GM21619 (cell line): ENCODE measurements around the gene DAAM2.

ENCODE experiments used
- ATAC-seq: cut with Tn5 transposase; IDR thresholded peaks from one replicate; pipeline ENCODE4 v1.9.1; 2021; ENCODE audit not compliant: unreplicated experiment

Gene DAAM2

GRCh38 chr6:39925191-39925930 lies 133.2 kb downstream of the DAAM2 start:
- no peak for ATAC-seq

GRCh38 chr6:39925931-39926290 lies 133.7 kb downstream of the DAAM2 start:
- no peak for ATAC-seq

DNA sequence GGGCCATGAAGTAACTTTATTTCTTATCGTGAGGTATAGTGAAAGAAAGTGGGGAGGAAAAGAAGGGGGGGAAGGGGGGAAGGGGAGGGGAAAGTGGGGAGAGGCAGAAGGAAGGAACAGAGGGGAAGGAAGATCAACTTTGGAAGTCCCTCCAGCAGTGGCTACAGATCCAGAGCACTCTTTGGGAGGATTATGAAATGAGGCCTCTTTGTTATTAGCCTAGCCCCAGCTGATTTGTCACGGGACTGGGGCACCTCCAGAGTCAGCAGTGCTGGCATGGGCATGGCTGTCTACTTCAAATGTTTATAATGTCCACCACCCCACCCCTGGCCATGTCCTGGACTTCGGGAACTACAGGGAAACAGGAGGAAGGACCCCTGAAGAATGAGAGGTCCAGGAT lies 134.5 kb downstream of the DAAM2 start:
- no peak for ATAC-seq

DNA sequence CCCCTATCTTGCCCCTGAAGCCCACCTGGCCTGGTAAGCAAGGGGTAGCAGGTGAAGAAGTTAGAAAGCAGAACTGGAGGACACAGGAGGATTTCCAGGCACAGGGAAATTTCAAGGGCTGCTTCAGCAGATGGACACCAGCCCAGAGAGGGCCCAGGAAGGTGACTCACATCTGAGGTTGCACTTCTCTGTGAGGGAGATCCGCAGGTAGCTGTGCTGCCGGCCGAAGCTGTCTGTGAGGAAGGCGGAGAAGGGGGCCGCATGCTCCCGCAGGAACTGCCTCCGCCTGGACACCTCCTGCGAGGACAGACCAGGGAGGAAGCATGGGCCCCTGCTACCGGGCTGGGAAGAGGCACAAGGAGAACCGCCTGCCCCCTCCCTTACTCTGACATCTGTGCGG lies 135.0 kb downstream of the DAAM2 start:
- ATAC-seq, result no peak

- no peak for ATAC-seq
Measured at GRCh38 chr6:39929039-39929732, 137.0 kb downstream of the DAAM2 start.

GRCh38 chr6:39929733-39930461 lies 137.7 kb downstream of the DAAM2 start:
- no peak for ATAC-seq

DNA sequence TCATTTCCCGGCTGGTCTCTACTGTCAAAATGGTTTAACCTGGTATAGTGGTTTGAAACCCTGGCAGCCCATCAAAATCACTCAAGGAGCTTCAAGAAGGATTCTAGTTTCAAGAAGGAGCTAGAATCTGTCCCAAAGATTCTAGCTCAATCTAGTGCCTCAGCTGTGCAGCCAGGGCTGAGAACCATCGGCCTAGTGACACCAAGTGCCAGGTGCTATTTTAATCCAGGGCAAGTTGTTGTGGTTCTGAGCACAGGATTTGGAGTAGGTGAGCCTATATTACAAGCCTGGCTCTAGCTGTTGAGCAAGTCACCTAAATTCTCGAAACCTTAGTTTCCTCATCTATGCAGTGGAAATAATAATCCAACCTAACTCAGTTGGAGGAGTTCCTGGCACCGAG lies 138.4 kb downstream of the DAAM2 start:
- no peak for ATAC-seq

DNA sequence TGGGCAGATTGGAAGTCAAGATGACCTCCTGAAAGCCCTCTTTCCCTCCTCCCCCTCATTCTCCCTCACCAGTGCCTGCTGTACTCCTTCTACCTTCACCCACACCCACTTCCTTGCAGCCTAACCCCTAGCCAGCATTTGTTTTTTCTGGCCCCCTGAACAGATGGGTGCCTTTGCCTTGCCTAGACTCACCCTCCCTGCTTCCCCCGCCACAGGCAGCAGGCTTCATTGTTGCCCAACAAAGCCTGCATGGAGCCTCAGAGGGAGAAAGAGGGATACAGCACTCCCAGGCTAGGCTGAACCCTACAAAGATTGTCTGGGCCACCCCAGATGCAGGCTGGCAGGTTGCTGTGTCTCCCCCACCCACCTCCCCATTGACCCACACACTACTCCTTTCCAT lies 139.4 kb downstream of the DAAM2 start:
- ATAC-seq, result no peak

DNA sequence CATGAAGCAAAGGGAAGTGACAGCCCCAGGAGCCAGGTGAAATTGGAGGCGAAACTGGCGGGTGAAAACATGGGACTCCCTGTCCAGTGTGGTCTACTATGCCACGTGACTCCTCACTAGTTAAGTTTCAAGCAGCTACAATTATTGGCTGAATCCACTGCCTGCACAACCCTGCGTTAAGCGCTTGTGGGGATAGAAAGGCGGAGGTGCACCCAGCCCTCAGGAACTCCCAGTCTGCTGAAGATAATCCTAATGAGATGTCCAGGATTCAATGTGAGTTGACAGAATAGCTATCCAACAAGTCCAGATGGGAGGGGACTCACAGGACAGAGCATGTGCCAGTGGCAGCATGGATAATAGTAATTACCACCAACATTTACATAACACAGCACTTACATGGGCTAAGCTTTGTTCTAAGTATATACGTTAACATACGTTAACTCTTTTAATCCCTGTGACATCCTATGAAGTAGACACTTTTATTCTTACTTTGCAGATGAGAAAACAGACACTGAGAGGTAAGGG lies 140.3 kb downstream of the DAAM2 start:
- no peak for ATAC-seq

DNA sequence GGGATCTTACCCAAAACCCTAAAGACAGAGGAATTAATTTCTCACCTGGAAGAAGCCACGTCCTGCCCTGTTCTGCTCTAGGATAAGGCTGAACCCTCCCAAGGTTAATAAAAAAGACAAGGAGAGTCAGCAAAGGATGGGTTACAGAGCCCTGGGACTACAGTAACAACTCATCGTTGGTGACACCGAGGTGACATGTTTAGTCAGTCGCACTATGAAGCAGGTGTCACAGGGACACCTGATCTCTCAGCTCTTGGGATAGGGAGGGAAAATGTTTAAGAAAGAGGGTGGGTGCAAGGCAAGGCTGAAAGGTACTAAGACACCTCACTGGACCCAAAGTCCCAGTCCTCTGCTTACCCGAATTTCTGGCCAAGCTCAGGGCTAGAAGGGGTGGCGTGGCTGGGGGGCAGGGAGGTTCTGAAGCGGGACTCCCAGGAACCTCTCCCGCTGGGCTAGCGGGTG lies 141.5 kb downstream of the DAAM2 start:
- ATAC-seq, result no peak

- ATAC-seq, result no peak
Measured at GRCh38 chr6:39934131-39934757, 142.1 kb downstream of the DAAM2 start, which contains the start of gene MOCS1. TSS of gene MOCS1 (minus strand) at chr6:39934462. CDS start at chr6:39934417, 45 bp downstream.

DNA sequence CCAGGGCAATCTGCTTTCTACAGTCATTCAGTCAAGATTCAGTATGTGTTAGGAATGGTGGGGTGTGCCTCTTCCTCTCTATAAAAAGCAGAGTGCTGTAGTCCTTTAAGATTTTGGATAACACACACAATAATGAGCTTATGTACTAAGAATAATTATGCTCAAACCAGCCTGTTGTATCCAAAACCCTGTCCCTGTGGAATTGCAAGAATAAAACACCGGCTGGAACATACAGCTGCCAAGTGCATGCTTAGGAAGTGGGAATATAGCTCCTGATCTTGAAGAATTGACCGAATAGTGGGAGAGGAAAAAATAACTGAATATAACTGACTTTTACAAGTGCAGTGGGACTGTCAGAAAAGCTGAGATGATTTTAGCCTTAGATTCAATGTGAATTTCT lies 143.1 kb downstream of the DAAM2 start:
- no peak for ATAC-seq

GRCh38 chr6:39936857-39937256 lies 144.7 kb downstream of the DAAM2 start:
- no peak for ATAC-seq

DNA sequence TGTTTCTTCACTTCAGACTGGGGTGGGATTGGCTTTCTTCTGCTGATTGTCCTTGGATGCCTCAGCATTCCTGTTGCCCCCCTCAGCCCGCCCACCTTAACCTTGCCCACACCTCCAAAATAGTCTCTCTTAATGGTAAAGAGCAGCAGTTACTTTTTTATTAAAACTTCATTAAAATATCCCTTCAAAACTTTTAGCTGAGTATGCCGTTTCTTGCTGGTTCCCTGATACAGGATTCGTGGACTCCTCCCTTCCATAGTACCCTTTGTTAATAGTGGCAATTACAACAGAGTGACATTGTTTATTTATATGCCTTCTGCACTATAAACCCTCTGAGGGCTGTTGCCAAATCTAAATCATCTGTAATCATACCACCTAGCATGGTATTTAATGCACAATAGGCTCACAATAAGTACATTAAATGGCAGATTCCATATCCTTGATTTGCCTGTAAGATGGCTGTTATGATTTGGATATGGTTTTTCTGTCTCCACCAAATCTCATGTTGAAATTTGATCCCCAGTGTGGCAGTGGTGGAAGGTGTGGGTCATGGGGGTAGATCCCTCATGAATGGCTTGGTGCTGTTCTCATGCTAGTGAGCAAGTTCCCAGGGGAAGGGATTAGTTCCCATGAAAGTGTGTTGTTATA lies 145.6 kb downstream of the DAAM2 start:
- no peak for ATAC-seq

DNA sequence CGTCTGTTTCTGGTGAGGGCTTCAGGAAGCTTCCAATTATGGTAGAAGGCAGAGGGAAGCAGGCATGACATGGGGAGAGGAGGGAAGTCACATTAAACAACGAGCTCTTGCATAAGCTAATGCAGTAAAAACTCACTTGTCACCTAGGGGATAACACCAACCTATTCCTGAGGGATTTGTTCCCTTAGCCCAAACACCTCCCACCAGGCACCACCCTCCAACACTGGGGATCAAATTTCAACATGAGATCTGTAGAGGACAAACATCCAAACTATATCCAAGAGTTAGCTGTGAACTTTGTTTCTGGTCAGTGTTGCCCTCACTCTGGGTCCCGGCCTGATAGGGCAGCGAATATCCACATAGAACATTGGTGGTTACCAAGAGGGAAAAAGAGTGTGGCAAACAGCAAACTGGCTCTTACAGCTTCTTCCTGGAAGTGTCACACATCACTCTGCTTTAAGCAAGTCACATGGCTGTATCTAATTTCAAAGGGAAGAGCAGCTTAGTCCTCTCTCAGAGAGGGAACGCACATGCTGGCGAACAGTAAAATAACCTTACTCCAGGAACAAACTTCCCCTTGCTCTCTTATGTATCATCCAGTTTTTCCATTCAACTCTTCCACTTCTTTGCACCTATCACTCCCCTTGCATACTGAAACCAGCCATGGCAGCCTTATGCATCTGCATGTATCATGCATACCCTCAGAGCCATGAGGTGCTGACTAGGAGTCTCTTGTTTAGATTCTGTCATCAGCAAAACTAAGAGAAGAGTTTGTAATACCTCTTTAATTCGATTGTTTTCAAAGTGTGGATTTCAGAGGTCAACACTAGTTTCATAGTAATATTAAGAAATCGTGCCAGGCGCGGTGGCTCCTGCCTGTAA lies 146.8 kb downstream of the DAAM2 start:
- no peak for ATAC-seq

DNA sequence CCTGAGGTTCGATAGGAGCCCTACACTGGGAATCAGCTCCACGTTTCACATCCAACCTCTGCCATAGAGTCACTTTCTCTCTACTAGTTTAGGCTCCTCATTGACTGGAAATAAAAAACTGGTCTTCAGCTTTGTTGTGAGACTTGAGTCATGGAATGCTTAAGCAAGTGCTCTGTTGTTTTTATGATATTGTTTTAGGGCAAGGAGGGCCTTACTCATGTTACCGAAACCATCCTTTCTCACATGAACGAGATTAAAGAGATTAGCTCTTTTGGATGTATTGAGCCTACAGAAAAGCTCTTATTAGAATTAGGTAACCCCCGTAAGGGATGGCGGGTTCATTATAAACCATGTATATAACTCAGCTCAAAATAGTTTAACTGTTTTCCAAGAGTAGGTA lies 149.0 kb downstream of the DAAM2 start:
- no peak for ATAC-seq

DNA sequence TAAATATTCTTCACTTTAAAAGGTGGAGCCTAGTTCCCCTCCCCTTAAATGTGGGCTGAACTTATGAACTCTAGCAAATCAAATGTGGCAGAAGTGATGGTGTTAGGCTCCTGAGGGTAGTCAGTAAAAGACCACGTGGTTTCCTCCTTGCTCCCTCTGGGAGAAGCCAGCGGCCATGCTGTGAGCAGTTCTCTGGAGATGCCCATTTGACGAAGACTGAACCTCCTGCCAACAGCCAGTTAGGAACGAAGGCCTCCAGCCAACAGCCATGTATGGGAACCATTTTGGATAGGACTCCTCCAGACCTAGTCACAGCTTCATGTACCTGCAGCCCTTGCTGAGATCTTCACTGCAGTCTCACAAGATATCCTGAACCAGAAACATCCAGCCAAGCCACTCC lies 149.6 kb downstream of the DAAM2 start:
- ATAC-seq, result no peak

GRCh38 chr6:39942903-39943580 lies 150.9 kb downstream of the DAAM2 start:
- ATAC-seq, result no peak

GRCh38 chr6:39945626-39946025 lies 153.4 kb downstream of the DAAM2 start:
- ATAC-seq, result no peak
